NCI-H2107 treated with DMSO at 0.1 percent for 48 hours (cell line): ENCODE measurements around the gene PCDHB14.
"Not testable (repeated sequence)": the region's sequence is repeated elsewhere in the genome, so short reads cannot be mapped to it uniquely, and the experiment has no call there.

Experiments used
- DNase-seq: peaks from one replicate; lab custom pipeline; 2025; ENCODE audit not compliant: unreplicated experiment; lab: John Stamatoyannopoulos, UW

Gene PCDHB14

DNA sequence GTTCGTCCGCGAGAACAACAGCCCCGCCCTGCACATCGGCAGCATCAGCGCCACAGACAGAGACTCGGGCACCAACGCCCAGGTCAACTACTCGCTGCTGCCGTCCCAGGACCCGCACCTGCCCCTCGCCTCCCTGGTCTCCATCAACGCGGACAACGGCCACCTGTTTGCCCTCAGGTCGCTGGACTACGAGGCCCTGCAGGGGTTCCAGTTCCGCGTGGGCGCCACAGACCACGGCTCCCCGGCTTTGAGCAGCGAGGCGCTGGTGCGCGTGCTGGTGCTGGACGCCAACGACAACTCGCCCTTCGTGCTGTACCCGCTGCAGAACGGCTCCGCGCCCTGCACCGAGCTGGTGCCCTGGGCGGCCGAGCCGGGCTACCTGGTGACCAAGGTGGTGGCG, 12.9 kb upstream of the PCDHB14 start:
- DNase-seq = not testable (repeated sequence)

DNA sequence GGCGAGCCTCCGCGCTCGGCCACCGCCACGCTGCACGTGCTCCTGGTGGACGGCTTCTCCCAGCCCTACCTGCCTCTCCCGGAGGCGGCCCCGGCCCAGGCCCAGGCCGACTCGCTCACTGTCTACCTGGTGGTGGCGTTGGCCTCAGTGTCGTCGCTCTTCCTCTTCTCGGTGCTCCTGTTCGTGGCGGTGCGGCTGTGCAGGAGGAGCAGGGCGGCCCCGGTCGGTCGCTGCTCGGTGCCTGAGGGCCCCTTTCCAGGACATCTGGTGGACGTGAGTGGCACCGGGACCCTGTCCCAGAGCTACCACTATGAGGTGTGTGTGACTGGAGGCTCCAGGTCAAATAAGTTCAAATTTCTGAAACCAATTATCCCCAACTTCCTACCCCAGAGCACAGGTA, 12.3 kb upstream of the PCDHB14 start:
- DNase-seq = not testable (repeated sequence)

DNA sequence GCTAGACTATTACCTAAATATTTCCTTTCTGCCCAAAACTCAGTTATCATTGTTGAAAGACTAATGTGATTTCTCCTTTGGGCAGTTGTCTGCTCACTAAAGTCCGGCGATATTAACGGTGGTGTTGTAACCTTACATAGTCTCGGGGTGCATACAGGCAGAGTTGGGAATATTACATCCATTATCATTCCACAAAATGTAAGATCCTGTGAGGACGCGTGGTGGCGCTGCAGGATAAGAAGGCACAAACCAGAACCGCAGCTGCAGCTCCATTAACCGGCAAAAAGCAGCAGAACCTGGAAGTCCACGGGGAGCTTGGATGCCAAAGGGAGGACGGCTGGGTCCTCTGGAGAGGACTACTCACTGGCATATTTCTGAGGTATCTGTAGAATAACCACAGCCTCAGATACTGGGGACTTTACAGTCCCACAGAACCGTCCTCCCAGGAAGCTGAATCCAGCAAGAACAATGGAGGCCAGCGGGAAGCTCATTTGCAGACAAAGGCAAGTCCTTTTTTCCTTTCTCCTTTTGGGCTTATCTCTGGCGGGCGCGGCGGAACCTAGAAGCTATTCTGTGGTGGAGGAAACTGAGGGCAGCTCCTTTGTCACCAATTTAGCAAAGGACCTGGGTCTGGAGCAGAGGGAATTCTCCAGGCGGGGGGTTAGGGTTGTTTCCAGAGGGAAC, 9.3 kb upstream of the PCDHB14 start, which contains the start of gene PCDHB13:
Gene PCDHB13, plus strand, starts transcription at position 264 of the 684 bp plus-strand sequence. Its CDS starts 205 bp downstream, at position 469.
- not testable (repeated sequence) for DNase-seq

- not testable (repeated sequence) for DNase-seq
Observed at GRCh38 chr5:141214583-141214982, 8.6 kb upstream of the PCDHB14 start.

DNA sequence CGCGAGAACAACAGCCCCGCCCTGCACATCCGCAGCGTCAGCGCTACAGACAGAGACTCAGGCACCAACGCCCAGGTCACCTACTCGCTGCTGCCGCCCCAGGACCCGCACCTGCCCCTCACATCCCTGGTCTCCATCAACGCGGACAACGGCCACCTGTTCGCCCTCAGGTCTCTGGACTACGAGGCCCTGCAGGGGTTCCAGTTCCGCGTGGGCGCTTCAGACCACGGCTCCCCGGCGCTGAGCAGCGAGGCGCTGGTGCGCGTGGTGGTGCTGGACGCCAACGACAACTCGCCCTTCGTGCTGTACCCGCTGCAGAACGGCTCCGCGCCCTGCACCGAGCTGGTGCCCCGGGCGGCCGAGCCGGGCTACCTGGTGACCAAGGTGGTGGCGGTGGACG, 7.6 kb upstream of the PCDHB14 start:
- not testable (repeated sequence) for DNase-seq

- not testable (repeated sequence) for DNase-seq
Observed at GRCh38 chr5:141216035-141216434, 7.1 kb upstream of the PCDHB14 start.

DNA sequence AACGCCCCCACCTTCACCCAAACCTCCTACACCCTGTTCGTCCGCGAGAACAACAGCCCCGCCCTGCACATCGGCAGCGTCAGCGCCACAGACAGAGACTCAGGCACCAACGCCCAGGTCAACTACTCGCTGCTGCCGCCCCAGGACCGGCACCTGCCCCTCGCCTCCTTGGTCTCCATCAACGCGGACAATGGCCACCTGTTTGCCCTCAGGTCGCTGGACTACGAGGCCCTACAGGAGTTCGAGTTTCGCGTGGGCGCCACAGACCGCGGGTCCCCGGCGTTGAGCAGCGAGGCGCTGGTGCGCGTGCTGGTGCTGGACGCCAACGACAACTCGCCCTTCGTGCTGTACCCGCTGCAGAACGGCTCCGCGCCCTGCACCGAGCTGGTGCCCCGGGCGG, 1.7 kb downstream of the PCDHB14 start:
- not testable (repeated sequence) for DNase-seq

DNA sequence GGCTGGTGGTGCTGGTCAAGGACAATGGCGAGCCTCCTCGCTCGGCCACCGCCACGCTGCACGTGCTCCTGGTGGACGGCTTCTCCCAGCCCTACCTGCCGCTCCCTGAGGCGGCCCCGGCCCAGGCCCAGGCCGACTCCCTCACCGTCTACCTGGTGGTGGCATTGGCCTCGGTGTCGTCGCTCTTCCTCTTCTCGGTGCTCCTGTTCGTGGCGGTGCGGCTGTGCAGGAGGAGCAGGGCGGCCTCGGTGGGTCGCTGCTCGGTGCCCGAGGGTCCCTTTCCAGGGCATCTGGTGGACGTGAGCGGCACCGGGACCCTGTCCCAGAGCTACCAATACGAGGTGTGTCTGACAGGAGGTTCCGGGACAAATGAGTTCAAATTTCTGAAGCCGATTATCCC, 2.3 kb downstream of the PCDHB14 start:
- DNase-seq = not testable (repeated sequence)

- DNase-seq = no peak
Observed at GRCh38 chr5:141234109-141234667, 11.0 kb downstream of the PCDHB14 start.

DNA sequence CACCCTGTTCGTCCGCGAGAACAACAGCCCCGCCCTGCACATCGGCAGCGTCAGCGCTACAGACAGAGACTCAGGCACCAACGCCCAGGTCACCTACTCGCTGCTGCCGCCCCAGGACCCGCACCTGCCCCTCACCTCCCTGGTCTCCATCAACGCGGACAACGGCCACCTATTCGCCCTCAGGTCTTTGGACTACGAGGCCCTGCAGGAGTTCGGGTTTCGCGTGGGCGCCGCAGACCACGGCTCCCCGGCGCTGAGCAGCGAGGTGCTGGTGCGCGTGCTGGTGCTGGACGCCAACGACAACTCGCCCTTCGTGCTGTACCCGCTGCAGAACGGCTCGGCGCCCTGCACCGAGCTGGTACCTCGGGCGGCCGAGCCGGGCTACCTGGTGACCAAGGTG, 12.8 kb downstream of the PCDHB14 start:
- not testable (repeated sequence) for DNase-seq

DNA sequence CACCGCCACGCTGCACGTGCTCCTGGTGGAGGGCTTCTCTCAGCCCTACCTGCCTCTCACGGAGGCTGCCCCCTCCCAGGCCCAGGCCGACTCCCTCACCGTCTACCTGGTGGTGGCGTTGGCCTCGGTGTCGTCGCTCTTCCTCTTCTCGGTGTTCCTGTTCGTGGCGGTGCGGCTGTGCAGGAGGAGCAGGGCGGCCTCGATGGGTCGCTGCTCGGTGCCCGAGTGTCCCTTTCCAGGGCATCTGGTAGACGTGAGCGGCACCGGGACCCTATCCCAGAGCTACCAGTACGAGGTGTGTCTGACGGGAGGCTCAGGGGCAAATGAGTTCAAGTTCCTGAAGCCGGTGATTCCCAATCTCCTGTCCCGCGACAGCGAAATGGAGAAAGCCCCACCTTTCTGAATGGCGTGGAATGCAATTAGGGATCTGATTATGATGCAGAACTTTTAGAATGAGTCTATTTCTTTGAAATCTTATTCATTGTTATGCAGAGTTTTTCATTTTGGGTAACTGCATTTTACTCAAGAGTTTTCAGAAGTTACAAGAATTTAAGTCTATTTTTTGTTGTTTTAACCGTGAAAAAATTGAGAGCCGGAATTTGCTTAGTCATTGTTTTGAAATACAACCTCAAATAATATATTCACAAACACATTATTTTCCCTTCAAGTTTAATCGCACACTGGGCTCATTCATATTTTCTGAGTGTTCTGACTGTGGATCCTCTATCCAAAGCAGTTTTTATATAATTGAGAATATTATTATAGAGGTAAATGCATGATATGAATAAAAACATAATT, 13.6 kb downstream of the PCDHB14 start:
- DNase-seq = no peak

DNA sequence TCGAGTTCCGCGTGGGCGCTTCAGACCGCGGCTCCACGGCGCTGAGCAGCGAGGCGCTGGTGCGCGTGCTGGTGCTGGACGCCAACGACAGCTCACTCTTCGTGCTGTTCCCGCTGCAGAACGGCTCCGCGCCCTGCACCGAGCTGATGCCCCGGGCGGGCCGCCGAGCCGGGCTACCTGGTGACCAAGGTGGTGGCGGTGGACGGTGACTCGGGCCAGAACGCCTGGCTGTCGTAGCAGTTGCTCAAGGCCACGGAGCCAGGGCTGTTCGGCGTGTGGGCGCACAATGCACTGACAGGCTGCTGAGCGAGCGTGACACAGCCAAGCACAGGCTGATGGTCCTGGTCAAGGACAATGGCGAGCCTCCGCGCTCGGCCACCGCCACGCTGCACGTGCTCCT, 18.4 kb downstream of the PCDHB14 start:
- DNase-seq = no peak

- DNase-seq = no peak
Observed at GRCh38 chr5:141245250-141245717, 22.1 kb downstream of the PCDHB14 start, which contains the start of gene PCDHB15. Gene PCDHB15, plus strand, starts transcription at chr5:141245395. Its CDS starts 184 bp downstream, at chr5:141245579.

- DNase-seq = not testable (repeated sequence)
Observed at GRCh38 chr5:141246971-141247370, 23.8 kb downstream of the PCDHB14 start.

GRCh38 chr5:141247434-141247833, 24.3 kb downstream of the PCDHB14 start:
- not testable (repeated sequence) for DNase-seq

GRCh38 chr5:141250576-141250975, 27.4 kb downstream of the PCDHB14 start:
- DNase-seq = no peak

GRCh38 chr5:141258464-141258863, 35.3 kb downstream of the PCDHB14 start:
- no peak for DNase-seq

DNA sequence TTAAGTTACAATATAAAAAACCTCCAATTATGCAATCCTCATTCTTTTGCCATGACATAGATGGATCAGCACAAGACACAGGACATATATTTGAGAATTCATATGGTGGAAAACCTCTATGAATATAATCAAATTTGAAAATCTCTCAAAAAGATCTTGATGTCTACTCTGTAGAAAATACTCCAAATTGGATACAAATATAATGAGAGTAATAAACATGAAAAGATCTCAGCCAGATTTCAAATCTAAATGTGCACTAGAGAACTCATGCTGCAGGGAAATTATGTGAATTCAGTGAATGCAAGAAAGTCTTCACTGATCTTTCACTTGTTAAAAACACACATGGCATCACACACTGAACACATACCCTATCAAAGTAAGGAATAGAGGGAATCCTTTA, 35.8 kb downstream of the PCDHB14 start:
- DNase-seq = no peak

GRCh38 chr5:141260458-141261237, 37.5 kb downstream of the PCDHB14 start:
- no peak for DNase-seq

DNA sequence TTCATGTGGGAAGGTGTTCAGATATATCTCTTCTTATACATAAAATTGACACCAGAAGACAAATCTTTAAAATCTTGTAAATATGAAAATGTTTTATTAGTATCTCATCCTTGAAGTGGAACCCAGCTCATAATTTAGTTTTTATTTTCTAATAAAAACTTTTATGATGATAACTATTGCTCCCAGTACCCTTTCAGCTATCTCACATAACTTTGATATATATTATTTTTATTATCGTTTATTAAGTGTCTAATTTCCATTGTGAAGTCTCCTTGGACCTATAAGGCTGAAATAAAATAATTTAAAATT, 38.0 kb downstream of the PCDHB14 start:
- DNase-seq = no peak

DNA sequence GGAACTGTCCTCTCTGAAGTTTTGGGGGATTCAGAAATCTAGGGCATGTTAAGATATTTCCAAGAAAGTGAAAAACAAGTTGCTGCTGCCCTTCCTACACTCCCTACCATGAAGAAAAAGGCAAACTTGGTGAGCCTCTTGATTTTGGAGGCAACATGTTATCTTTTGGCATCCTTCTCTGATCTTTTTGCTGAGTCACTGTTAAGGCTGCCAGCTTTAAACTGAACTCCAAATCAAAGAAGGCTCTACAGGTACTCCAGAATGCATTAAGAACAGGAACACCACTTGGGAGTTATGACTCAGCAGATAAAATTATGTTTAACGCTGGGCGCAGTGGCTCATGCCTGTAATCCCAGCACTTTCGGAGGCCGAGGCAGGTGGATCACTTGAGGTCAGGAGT, 46.1 kb downstream of the PCDHB14 start:
- DNase-seq = no peak
